LHCN-M2 (cell line): ENCODE data around the gene RNF5. TPM values are rescaled to one million over a fixed set of nuclear protein-coding genes. Genes with fewer than 3 reads are reported as not detected.
"Not testable (repeated sequence)": the region's sequence is repeated elsewhere in the genome, so short reads cannot be mapped to it uniquely, and the experiment has no call there.

Source experiments
- DNase-seq: peaks from one replicate; pipeline ENCODE4 v3.0.0-alpha.2; 2012; ENCODE audit warnings: low read depth
- total RNA-seq: library from RNA; depleted of rRNA; stranded (reverse); fragments of >200 nt; gene quantifications from 2 replicates; pipeline ENCODE4 v1.2.3, GENCODE V29; 2014; rRNA removed

Gene RNF5
- total RNA-seq, 1 experiment from 2014 or later, result 55.3 TPM

GRCh38 chr6:32204268-32204715 lies 26.1 kb downstream of the RNF5 start:
- no peak for DNase-seq

GRCh38 chr6:32208996-32209395 lies 30.8 kb downstream of the RNF5 start:
- no peak for DNase-seq

- no peak for DNase-seq
Observed at GRCh38 chr6:32210191-32210601, 32.0 kb downstream of the RNF5 start.

GRCh38 chr6:32211432-32211831 lies 33.2 kb downstream of the RNF5 start:
- not testable (repeated sequence) for DNase-seq

GRCh38 chr6:32212076-32212760 lies 34.0 kb downstream of the RNF5 start:
- DNase-seq, result no peak

GRCh38 chr6:32213649-32214048 lies 35.4 kb downstream of the RNF5 start:
- no peak for DNase-seq

- no peak for DNase-seq
Observed at GRCh38 chr6:32214126-32214525, 35.9 kb downstream of the RNF5 start.

GRCh38 chr6:32215617-32216016 lies 37.4 kb downstream of the RNF5 start:
- no peak for DNase-seq

GRCh38 chr6:32216285-32216684 lies 38.1 kb downstream of the RNF5 start:
- no peak for DNase-seq

GRCh38 chr6:32216998-32217397 lies 38.8 kb downstream of the RNF5 start:
- DNase-seq, result no peak

- DNase-seq, result no peak
Observed at GRCh38 chr6:32218167-32218566, 40.0 kb downstream of the RNF5 start.

GRCh38 chr6:32220021-32220420 lies 41.8 kb downstream of the RNF5 start:
- DNase-seq, result no peak

- no peak for DNase-seq
Observed at GRCh38 chr6:32222333-32223230, 44.4 kb downstream of the RNF5 start.

- no peak for DNase-seq
Observed at GRCh38 chr6:32223258-32224235, 45.3 kb downstream of the RNF5 start, which contains the start of gene NOTCH4. Gene NOTCH4, minus strand, starts transcription at chr6:32224067. Its CDS starts 139 bp downstream, at chr6:32223928.

- DNase-seq, result no peak
Observed at GRCh38 chr6:32224696-32225095, 46.5 kb downstream of the RNF5 start.

GRCh38 chr6:32226434-32226833 lies 48.2 kb downstream of the RNF5 start:
- no peak for DNase-seq

Other genes with a start within 250 kb of the RNF5 start
- 1.1 and 1.4 TPM in 2 replicates for gene CFB, start 232.3 kb upstream of the RNF5 start, total RNA-seq
- 129 TPM in 2 replicates for gene NELFE, start 219.4 kb upstream of the RNF5 start, total RNA-seq
- 40.0 and 44.1 TPM in 2 replicates for gene SKIC2, start 219.2 kb upstream of the RNF5 start, total RNA-seq
- gene DXO, start 206.3 kb upstream of the RNF5 start, total RNA-seq, result 19.1 and 19.5 TPM in 2 replicates
- gene C4A, start 196.3 kb upstream of the RNF5 start, total RNA-seq, result 1.9 and 2.2 TPM in 2 replicates
- gene C4B, start 163.6 kb upstream of the RNF5 start, total RNA-seq, result 1.8 and 3.5 TPM in 2 replicates
- 0.13 TPM in 1 of 2 replicates, not detected in the other for gene CYP21A2, start 140.0 kb upstream of the RNF5 start, total RNA-seq
- under 0.01 and 0.06 TPM in 2 replicates for gene TNXB, start 69.1 kb upstream of the RNF5 start, total RNA-seq
- gene ATF6B, start 50.2 kb upstream of the RNF5 start, total RNA-seq, result 29.8 and 34.7 TPM in 2 replicates
- 8.4 and 8.9 TPM in 2 replicates for gene FKBPL, start 48.1 kb upstream of the RNF5 start, total RNA-seq
- 0.06 TPM in 1 of 2 replicates, not detected in the other for gene PRRT1, start 26.5 kb upstream of the RNF5 start, total RNA-seq
- gene PPT2, start 24.3 kb upstream of the RNF5 start, total RNA-seq, result 15.5 and 19.3 TPM in 2 replicates
- 1.3 and 2.4 TPM in 2 replicates for gene EGFL8, start 13.8 kb upstream of the RNF5 start, total RNA-seq
- 80.3 and 87.0 TPM in 2 replicates for gene AGPAT1, start 2.3 kb upstream of the RNF5 start, total RNA-seq
- 0.45 and 0.80 TPM in 2 replicates for gene AGER, start 5.8 kb downstream of the RNF5 start, total RNA-seq
- 19.2 and 23.1 TPM in 2 replicates for gene PBX2, start 11.8 kb downstream of the RNF5 start, total RNA-seq
- gene GPSM3, start 14.2 kb downstream of the RNF5 start, total RNA-seq, result 1.0 and 1.4 TPM in 2 replicates
- 0.26 and 1.1 TPM in 2 replicates for gene NOTCH4, start 45.7 kb downstream of the RNF5 start, total RNA-seq
- gene TSBP1, start 193.5 kb downstream of the RNF5 start, total RNA-seq, result not detected in 2 replicates
- gene BTNL2, start 228.8 kb downstream of the RNF5 start, total RNA-seq, result not detected in 2 replicates